Testis (tissue), 2 donors: ENCODE data around the gene TCIRG1.

Experiments
- CTCF ChIP-seq, 3 experiments: fragments of 450-650 bp in 2 of 3; fragments of 200-600 bp in 1 of 3; sonication (generic) in 1 of 3; IDR thresholded peaks; one replicate each; pipeline ENCODE4 v1.5.1; 2016 to 2019; ENCODE audit warnings: antibody characterized with exemption in 3 of 3, mild to moderate bottlenecking in 2 of 3, moderate library complexity in 1 of 3
- POLR2A ChIP-seq: fragments of 450-650 bp; IDR thresholded peaks from one replicate; pipeline ENCODE4 v1.6.1; 2017; ENCODE audit warnings: antibody characterized with exemption, mild to moderate bottlenecking, moderate library complexity

- TF ChIP-seq CTCF (IDR thresholded peaks at IDR 0.05), result no peak
- TF ChIP-seq POLR2A, result no peak
These were observed 39.6 kb upstream of the TCIRG1 start for GRCh38 chr11:67999201-67999629.
